K562 (cell line): ENCODE results near the gene OR5M11.

Experiments used
- BDP1 ChIP-seq: IDR thresholded peaks from 3 replicates; pipeline ENCODE4 v1.6.1; 2011; ENCODE audit not compliant: insufficient read length, insufficient read depth
- DPF2 ChIP-seq: fragments of 450-650 bp; IDR thresholded peaks from 2 replicates; pipeline ENCODE4 v1.6.1; 2016
- LEF1 ChIP-seq: fragments of 450-650 bp; IDR thresholded peaks from 2 replicates; pipeline ENCODE4 v1.6.1; 2016; ENCODE audit warnings: mild to moderate bottlenecking
- POLR3G ChIP-seq: IDR thresholded peaks from 2 replicates; pipeline ENCODE4 v1.6.1; 2011; ENCODE audit not compliant: insufficient read length, insufficient replicate concordance; ENCODE audit errors: extremely low read depth
- ZFP36 ChIP-seq: fragments of 150-350 bp; IDR thresholded peaks from 2 replicates; pipeline ENCODE4 v1.6.1; 2018; ENCODE audit warnings: low read length, low read depth; ENCODE audit not compliant: partially characterized antibody
- ZNF830 ChIP-seq: fragments of 250-450 bp; sonication (Bioruptor Pico); IDR thresholded peaks from 2 replicates; pipeline ENCODE4 v1.5.0; 2021; ENCODE audit warnings: mild to moderate bottlenecking
- TF ChIP-seq, protein P1 (sequence below), 2 experiments: fragments of 450-650 bp; formaldehyde crosslinking in 1 of 2; IDR thresholded peaks; 2 replicates each; pipeline versions ENCODE4 v1.4.0 to v1.6.1; 2014 to 2020; ENCODE audit warnings: mild to moderate bottlenecking in 2 of 2, borderline replicate concordance in 1 of 2, low read depth in 1 of 2
- TF ChIP-seq, protein P2 (sequence below), 2 experiments: fragments of 450-650 bp in 1 of 2; sonication (generic) in 1 of 2; formaldehyde crosslinking in 1 of 2; IDR thresholded peaks in 1 of 2; conservative IDR thresholded peaks in 1 of 2; 2 replicates each; pipeline versions ENCODE4 v1.6.1 to v1.8.1; 2016 to 2023; ENCODE audit warnings: mild to moderate bottlenecking in 2 of 2, moderate library complexity in 2 of 2, inconsistent platforms in 1 of 2, missing genetic modification reagents in 1 of 2
- TF ChIP-seq, protein P3 (sequence below): fragments of 250-450 bp; sonication (Bioruptor Pico); IDR thresholded peaks from 2 replicates; pipeline ENCODE4 v1.8.0; 2022; ENCODE audit warnings: moderate library complexity, mild to moderate bottlenecking, inconsistent platforms
- TF ChIP-seq, protein P4 (sequence below): sonication (generic); formaldehyde crosslinking; IDR thresholded peaks from 2 replicates; pipeline ENCODE4 v1.9.0; 2022; ENCODE audit warnings: mild to moderate bottlenecking, missing genetic modification reagents

DNA sequence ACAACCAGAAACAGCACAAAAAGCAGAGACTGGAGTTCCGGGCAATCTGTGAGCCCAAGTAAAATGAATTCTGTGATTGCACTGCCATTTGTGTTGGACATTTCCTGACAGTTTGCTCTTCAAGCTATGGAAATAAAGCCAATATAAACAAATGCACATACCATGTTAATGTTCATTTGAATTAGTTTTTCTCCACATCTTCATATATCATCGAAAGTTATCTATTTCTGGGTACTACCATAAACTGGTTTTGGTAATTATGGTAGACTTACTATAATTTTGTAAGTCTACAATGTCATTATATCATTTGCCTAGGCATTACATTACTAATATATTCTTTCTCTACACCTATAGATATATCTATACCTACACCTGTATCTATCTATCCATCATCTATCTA is at the start of gene OR5M11:
- no peak for TF ChIP-seq BDP1
- TF ChIP-seq POLR3G, result no peak
- TF ChIP-seq ZNF830 (CRISPR knock-in tag), result no peak
- TF ChIP-seq, protein P1, sequence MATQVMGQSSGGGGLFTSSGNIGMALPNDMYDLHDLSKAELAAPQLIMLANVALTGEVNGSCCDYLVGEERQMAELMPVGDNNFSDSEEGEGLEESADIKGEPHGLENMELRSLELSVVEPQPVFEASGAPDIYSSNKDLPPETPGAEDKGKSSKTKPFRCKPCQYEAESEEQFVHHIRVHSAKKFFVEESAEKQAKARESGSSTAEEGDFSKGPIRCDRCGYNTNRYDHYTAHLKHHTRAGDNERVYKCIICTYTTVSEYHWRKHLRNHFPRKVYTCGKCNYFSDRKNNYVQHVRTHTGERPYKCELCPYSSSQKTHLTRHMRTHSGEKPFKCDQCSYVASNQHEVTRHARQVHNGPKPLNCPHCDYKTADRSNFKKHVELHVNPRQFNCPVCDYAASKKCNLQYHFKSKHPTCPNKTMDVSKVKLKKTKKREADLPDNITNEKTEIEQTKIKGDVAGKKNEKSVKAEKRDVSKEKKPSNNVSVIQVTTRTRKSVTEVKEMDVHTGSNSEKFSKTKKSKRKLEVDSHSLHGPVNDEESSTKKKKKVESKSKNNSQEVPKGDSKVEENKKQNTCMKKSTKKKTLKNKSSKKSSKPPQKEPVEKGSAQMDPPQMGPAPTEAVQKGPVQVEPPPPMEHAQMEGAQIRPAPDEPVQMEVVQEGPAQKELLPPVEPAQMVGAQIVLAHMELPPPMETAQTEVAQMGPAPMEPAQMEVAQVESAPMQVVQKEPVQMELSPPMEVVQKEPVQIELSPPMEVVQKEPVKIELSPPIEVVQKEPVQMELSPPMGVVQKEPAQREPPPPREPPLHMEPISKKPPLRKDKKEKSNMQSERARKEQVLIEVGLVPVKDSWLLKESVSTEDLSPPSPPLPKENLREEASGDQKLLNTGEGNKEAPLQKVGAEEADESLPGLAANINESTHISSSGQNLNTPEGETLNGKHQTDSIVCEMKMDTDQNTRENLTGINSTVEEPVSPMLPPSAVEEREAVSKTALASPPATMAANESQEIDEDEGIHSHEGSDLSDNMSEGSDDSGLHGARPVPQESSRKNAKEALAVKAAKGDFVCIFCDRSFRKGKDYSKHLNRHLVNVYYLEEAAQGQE (IDR thresholded peaks at IDR 0.05; ENCODE audit: borderline replicate concordance), result no peak
- TF ChIP-seq, protein P1 (CRISPR knock-in tag; IDR thresholded peaks at IDR 0.05; ENCODE audit: low read depth), result no peak
- no peak for TF ChIP-seq LEF1
- TF ChIP-seq, protein P2, sequence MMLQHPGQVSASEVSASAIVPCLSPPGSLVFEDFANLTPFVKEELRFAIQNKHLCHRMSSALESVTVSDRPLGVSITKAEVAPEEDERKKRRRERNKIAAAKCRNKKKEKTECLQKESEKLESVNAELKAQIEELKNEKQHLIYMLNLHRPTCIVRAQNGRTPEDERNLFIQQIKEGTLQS (IDR thresholded peaks at IDR 0.05), result no peak
- TF ChIP-seq, protein P2 (CRISPR knock-in tag; conservative IDR thresholded peaks at IDR 0.05), result no peak
- TF ChIP-seq DPF2, result no peak
- TF ChIP-seq, protein P3, sequence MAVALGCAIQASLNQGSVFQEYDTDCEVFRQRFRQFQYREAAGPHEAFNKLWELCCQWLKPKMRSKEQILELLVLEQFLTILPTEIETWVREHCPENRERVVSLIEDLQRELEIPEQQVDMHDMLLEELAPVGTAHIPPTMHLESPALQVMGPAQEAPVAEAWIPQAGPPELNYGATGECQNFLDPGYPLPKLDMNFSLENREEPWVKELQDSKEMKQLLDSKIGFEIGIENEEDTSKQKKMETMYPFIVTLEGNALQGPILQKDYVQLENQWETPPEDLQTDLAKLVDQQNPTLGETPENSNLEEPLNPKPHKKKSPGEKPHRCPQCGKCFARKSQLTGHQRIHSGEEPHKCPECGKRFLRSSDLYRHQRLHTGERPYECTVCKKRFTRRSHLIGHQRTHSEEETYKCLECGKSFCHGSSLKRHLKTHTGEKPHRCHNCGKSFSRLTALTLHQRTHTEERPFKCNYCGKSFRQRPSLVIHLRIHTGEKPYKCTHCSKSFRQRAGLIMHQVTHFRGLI (CRISPR knock-in tag), result no peak
- TF ChIP-seq, protein P4, sequence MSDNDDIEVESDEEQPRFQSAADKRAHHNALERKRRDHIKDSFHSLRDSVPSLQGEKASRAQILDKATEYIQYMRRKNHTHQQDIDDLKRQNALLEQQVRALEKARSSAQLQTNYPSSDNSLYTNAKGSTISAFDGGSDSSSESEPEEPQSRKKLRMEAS (CRISPR knock-in tag), result no peak
- no peak for TF ChIP-seq ZFP36
